HG03064 (cell line): ENCODE data around the gene S100Z.
"Not testable (repeated sequence)": the region's sequence is repeated elsewhere in the genome, so short reads cannot be mapped to it uniquely, and the experiment has no call there.

ENCODE experiments used
- ATAC-seq: cut with Tn5 transposase; IDR thresholded peaks from one replicate; pipeline ENCODE4 v1.9.1; 2021; ENCODE audit warnings: low read depth; ENCODE audit not compliant: unreplicated experiment

Gene S100Z

GRCh38 chr5:76849419-76850291 lies at the start of gene S100Z:
Gene S100Z (plus strand): TSS chr5:76850014. CDS start chr5:76875360, 25,346 bp downstream.
- no peak for ATAC-seq

DNA sequence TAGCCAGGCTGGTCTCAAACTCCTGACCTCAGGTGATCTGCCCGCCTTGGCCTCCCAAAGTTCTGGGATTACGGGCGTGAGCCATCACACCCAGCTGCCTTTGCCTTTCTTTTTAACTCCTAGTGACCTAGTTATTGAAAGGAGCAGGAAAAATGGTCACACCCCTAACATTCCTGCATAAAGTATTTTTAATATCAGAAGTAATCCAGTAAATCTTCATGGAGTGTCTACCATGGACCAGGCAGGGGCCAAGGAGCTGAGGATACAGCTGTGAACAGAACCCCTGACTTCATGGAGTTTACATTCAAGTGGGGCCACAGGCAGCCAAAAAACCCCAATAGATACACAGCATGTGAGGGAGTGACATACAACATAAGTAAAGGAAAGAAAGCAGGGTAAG lies 49.2 kb upstream of the S100Z start:
- no peak for ATAC-seq

GRCh38 chr5:76801159-76801802 lies 48.5 kb upstream of the S100Z start:
- ATAC-seq, result no peak

DNA sequence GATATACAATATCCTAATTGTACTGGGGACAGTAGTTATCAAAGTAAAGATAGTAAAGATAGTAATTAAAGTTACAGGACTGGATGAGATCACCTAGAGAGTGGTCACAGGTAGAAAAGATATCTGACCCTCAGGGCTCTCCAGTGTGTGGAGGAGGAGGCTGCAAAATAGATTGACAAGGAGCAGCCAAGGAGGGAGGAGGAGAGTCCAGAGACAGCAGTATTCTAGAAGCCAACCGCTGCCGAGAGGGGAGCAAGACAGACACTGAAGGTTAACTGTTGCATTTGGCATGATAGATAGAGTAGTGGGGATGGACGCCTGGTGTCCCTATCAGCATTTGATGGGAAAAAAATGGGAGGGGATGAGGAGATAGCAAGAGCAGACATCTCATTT lies 48.0 kb upstream of the S100Z start:
- ATAC-seq, result no peak

GRCh38 chr5:76804266-76804665 lies 45.5 kb upstream of the S100Z start:
- ATAC-seq, result no peak

GRCh38 chr5:76805821-76806505 lies 43.9 kb upstream of the S100Z start:
- ATAC-seq, result no peak

GRCh38 chr5:76807296-76807695 lies 42.5 kb upstream of the S100Z start:
- ATAC-seq, result no peak

DNA sequence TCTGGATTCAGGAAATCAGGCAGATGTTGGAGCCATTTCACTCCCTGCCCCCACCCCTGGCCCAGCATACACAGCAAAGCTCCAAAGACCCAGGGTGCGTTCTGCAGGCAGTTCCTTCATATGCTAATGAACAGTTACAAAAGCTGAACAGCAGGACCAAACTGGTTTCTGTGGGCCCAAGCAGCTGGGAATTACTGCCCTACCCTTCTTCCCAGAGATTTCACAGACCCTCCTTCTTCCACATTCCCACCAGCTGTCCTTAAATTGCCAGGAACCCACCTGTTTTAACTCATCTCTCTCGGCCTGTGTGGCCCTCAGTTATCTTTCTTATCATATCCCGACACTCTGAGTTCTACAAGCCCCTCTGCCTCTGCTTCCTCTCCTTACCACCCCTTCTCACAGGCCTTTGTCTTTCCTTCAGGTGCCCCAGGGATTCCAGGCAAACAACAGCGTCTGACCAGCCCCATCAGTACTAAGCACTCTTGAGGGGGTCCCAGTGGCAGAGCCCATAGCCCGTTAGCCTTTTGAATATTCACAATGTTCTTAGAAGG lies 41.6 kb upstream of the S100Z start:
- no peak for ATAC-seq

DNA sequence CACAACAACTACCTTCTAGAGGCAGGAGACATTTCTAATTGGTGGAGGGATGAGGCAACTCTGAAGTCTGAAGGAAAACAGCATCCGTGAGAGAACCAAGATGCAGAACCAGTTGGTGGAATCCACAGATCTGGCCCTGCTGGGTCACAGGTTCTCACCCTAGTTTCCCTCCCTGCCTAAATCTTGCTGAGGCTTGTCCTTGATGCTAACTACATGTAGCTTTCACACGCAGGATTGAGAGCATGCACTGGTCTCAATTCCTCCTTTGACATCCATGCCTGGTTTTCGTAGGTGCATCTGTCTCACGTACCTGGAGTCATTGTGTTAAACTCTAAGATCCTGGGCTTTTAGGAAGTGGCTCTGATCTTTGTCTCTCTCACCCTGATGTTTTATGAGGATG lies 40.7 kb upstream of the S100Z start:
- ATAC-seq, result no peak

- no peak for ATAC-seq
Observed at GRCh38 chr5:76810236-76810635, 39.6 kb upstream of the S100Z start.

GRCh38 chr5:76811214-76811613 lies 38.6 kb upstream of the S100Z start:
- no peak for ATAC-seq

DNA sequence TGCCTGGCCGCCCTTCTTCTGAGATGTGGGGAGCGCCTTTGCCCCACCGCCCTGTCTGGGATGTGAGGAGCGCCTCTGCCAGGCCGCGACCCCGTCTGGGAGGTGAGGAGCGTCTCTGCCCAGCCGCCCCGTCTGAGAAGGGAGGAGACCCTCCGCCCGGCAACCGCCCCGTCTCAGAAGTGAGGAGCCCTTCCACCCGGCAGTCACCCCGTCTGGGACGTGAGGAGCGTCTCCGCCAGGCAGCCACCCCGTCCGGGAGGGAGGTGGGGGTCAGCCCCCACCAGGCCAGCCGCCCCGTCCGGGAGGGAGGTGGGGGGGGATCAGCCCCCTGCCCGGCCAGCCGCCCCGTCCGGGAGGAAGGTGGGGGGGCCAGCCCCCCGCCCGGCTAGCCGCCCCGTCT lies 37.6 kb upstream of the S100Z start:
- ATAC-seq, result not testable (repeated sequence)

- ATAC-seq, result no peak
Observed at GRCh38 chr5:76813982-76814562, 35.7 kb upstream of the S100Z start.

DNA sequence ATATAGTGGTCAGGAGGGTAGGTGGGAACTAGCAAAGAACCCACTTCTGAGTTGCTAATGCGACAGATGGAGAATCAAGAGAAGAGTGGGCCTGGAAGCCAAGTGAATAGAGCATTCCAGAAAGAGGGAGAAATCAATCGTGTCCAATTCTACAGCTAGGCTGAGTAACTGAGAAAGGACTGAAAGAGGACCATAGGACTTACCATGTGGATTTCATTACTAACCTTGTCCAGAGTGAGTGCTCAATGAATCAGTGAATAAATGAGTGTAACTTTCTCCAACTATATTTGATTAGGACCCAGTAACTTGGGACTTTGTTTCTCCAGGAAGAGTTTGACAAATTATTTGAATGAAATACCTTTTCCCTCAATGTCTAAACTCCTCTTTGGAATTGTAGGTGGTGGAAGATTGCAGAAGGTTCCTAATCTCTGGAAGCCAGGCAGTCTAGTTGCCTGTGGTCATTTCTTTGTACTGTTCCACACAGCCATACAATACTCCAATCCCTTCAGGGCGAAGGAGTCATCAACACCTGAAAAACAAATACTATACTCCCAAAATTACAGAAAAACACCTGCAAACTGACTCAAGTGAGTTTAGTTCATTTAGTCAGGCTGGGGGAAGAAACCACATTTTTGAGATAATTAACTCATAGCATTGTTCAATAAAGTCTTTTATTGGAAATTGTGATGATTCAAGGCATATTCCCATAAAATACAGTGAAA lies 33.5 kb upstream of the S100Z start:
- no peak for ATAC-seq

DNA sequence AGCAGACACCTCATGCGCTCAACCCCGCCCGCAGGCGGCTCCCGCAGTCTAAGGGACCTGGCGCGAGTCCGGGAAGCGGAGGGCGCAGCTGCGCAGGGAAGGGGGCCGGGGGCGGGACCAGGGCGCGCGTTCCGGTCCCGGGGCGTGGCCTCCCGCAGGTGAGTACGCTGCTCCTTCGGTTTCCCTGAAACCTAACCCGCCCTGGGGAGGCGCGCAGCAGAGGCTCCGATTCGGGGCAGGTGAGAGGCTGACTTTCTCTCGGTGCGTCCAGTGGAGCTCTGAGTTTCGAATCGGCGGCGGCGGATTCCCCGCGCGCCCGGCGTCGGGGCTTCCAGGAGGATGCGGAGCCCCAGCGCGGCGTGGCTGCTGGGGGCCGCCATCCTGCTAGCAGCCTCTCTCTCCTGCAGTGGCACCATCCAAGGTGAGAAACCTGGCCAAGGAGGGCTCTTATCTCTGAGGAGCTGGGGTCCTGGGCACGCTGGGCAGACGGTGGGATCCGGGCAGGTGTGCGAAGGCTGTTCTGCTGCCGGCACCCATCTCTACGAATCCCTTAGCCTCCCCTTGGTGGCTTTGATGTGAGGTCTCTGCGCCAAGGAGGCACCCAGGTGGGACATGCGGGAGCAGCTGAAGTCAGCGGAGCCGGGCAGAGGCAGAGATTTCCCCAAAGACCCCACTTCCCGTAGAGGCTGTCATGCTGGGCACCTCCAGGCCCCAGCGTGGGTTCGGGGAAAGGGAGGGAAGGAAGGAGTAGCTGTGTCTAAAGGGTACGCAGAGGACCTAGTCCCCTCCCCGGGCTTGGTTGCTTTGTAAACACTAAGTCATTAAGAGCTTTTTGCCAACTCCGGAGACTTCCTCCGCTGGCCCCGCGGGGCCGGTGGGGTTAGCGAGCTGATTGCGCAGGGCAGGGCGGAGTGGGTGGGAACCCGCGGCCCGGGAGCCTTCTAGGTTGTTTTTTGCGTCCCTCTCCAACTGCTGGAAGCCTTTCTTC lies 30.7 kb upstream of the S100Z start, which contains the start of gene F2RL1:
TSS of gene F2RL1 (plus strand) at position 187 of the 988 bp plus-strand sequence. CDS start at position 340, 153 bp downstream.
- no peak for ATAC-seq

GRCh38 chr5:76819851-76820525 lies 29.8 kb upstream of the S100Z start:
- ATAC-seq, result no peak

DNA sequence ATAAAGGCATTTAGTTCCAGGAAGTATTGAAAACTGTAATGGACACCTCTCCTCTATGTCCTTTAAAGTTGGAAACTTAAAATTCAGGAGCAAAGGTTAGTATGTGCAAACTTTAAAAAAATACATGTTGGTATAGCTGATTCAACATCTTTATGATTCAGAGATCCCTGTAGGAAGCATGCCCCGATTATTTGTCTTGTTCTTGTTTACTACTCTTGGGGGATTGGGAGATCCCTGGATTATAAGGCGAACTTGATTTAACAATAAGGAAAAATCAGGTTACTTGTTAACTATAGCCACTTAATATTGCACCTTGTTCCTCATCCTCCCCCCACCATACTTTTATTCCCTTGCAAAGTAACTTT lies 29.3 kb upstream of the S100Z start:
- ATAC-seq, result no peak

- no peak for ATAC-seq
Observed at GRCh38 chr5:76821136-76821535, 28.7 kb upstream of the S100Z start.
